Breast epithelium (tissue), 3 donors: ENCODE results near the gene PCIF1.

Source experiments
- POLR2A ChIP-seq: fragments of 450-650 bp; IDR thresholded peaks from one replicate; pipeline ENCODE4 v1.6.1; 2016; ENCODE audit warnings: antibody characterized with exemption, mild to moderate bottlenecking, moderate library complexity
- POLR2AphosphoS5 ChIP-seq, 3 donors: sonication (generic); formaldehyde crosslinking; IDR thresholded peaks; one replicate each; pipeline ENCODE4 v1.6.1; 2017; ENCODE audit warnings: antibody characterized with exemption in 3 of 3
- TF ChIP-seq, protein P1 (sequence below), 3 donors: fragments of 450-650 bp; IDR thresholded peaks; one replicate each; pipeline ENCODE4 v1.5.1; 2016 to 2017; ENCODE audit warnings: antibody characterized with exemption in 3 of 3, mild to moderate bottlenecking in 3 of 3, moderate library complexity in 3 of 3

DNA sequence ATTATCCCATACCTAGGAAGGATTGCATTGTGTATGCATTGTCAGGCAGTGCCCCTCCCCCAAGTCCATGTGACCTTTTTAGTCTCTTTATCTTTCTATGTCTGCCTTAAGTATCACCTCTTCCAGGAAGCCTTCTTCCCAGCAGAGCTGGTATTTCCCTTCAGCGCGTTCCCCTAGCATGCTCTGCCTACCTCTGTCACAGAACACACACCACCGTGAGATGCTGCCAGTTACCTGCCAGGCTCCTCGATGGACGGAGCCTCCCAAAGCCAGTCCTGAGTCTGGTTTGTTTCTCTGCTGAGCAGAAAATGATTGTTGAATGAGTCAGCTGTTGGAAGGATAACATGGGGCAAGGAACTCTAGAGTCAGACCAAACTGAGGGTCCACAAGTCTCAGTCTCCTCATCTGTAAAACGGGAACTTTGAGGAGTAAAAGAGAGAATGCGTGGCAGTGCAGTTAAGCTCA lies 48.8 kb downstream of the PCIF1 start:
- TF ChIP-seq, protein P1, sequence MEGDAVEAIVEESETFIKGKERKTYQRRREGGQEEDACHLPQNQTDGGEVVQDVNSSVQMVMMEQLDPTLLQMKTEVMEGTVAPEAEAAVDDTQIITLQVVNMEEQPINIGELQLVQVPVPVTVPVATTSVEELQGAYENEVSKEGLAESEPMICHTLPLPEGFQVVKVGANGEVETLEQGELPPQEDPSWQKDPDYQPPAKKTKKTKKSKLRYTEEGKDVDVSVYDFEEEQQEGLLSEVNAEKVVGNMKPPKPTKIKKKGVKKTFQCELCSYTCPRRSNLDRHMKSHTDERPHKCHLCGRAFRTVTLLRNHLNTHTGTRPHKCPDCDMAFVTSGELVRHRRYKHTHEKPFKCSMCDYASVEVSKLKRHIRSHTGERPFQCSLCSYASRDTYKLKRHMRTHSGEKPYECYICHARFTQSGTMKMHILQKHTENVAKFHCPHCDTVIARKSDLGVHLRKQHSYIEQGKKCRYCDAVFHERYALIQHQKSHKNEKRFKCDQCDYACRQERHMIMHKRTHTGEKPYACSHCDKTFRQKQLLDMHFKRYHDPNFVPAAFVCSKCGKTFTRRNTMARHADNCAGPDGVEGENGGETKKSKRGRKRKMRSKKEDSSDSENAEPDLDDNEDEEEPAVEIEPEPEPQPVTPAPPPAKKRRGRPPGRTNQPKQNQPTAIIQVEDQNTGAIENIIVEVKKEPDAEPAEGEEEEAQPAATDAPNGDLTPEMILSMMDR (IDR thresholded peaks at IDR 0.05): no peak
- TF ChIP-seq POLR2A (no peak), POLR2AphosphoS5 (IDR thresholded peaks at IDR 0.05) (no peak)
